ENCODE results near the gene CRIP3.

GRCh38 chr6:43331470-43331869, 22.8 kb upstream of the CRIP3 start:
- TF ChIP-seq, protein P1, sequence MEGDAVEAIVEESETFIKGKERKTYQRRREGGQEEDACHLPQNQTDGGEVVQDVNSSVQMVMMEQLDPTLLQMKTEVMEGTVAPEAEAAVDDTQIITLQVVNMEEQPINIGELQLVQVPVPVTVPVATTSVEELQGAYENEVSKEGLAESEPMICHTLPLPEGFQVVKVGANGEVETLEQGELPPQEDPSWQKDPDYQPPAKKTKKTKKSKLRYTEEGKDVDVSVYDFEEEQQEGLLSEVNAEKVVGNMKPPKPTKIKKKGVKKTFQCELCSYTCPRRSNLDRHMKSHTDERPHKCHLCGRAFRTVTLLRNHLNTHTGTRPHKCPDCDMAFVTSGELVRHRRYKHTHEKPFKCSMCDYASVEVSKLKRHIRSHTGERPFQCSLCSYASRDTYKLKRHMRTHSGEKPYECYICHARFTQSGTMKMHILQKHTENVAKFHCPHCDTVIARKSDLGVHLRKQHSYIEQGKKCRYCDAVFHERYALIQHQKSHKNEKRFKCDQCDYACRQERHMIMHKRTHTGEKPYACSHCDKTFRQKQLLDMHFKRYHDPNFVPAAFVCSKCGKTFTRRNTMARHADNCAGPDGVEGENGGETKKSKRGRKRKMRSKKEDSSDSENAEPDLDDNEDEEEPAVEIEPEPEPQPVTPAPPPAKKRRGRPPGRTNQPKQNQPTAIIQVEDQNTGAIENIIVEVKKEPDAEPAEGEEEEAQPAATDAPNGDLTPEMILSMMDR (conservative IDR thresholded peaks at IDR 0.05; ENCODE audit: low read depth, low read length), result no peak
- TF ChIP-seq CHD1 (IDR thresholded peaks at IDR 0.05; ENCODE audit: low read depth, low read length) (no peak), BHLHE40 (IDR thresholded peaks at IDR 0.05; ENCODE audit: low read depth, low read length) (no peak)

All from IMR-90 (cell line).